GM21786 (cell line): ENCODE measurements around the gene HERPUD2.
A peak's percentile ranks its signal among the peaks of the same experiment; 100 is the strongest.
"Not testable (repeated sequence)": the region's sequence is repeated elsewhere in the genome, so short reads cannot be mapped to it uniquely, and the experiment has no call there.

Experiments used
- ATAC-seq: cut with Tn5 transposase; IDR thresholded peaks from one replicate; pipeline ENCODE4 v1.9.1; 2021; ENCODE audit not compliant: unreplicated experiment

HERPUD2 gene

GRCh38 chr7:35681231-35682029 lies 13.5 kb downstream of the HERPUD2 start:
- no peak for ATAC-seq

GRCh38 chr7:35680403-35681013 lies 14.4 kb downstream of the HERPUD2 start:
- ATAC-seq, result no peak

- ATAC-seq, result no peak
Observed at GRCh38 chr7:35677582-35678356, 17.2 kb downstream of the HERPUD2 start.

- no peak for ATAC-seq
Observed at GRCh38 chr7:35676211-35676610, 18.7 kb downstream of the HERPUD2 start.

GRCh38 chr7:35670856-35671569 lies 23.9 kb downstream of the HERPUD2 start:
- no peak for ATAC-seq

GRCh38 chr7:35660411-35660810 lies 34.5 kb downstream of the HERPUD2 start:
- not testable (repeated sequence) for ATAC-seq

GRCh38 chr7:35658606-35659201 lies 36.2 kb downstream of the HERPUD2 start:
- ATAC-seq, result peak; percentile 50

GRCh38 chr7:35657125-35657524 lies 37.8 kb downstream of the HERPUD2 start:
- ATAC-seq, result no peak

- ATAC-seq, result not testable (repeated sequence)
Observed at GRCh38 chr7:35654558-35654957, 40.4 kb downstream of the HERPUD2 start.

- no peak for ATAC-seq
Observed at GRCh38 chr7:35652124-35652523, 42.8 kb downstream of the HERPUD2 start.

GRCh38 chr7:35650751-35651150 lies 44.2 kb downstream of the HERPUD2 start:
- ATAC-seq, result no peak

GRCh38 chr7:35649711-35650110 lies 45.2 kb downstream of the HERPUD2 start:
- no peak for ATAC-seq

- ATAC-seq, result no peak
Observed at GRCh38 chr7:35648367-35648766, 46.6 kb downstream of the HERPUD2 start.

- ATAC-seq, result no peak
Observed at GRCh38 chr7:35647171-35647574, 47.8 kb downstream of the HERPUD2 start.

GRCh38 chr7:35646289-35647023 lies 48.5 kb downstream of the HERPUD2 start:
- ATAC-seq, result no peak

- ATAC-seq, result no peak
Observed at GRCh38 chr7:35645691-35646090, 49.2 kb downstream of the HERPUD2 start.

GRCh38 chr7:35630024-35630972 lies 64.6 kb downstream of the HERPUD2 start:
- no peak for ATAC-seq

GRCh38 chr7:35624299-35625186 lies 70.4 kb downstream of the HERPUD2 start:
- peak; percentile 81 for ATAC-seq
